HG03520 (cell line): ENCODE data around the gene SLC41A3.
"Not testable (repeated sequence)": the region's sequence is repeated elsewhere in the genome, so short reads cannot be mapped to it uniquely, and the experiment has no call there.

Experiments
- ATAC-seq: cut with Tn5 transposase; IDR thresholded peaks from one replicate; pipeline ENCODE4 v1.9.1; 2021; ENCODE audit warnings: mild to moderate bottlenecking, moderate library complexity; ENCODE audit not compliant: unreplicated experiment

The SLC41A3 gene

DNA sequence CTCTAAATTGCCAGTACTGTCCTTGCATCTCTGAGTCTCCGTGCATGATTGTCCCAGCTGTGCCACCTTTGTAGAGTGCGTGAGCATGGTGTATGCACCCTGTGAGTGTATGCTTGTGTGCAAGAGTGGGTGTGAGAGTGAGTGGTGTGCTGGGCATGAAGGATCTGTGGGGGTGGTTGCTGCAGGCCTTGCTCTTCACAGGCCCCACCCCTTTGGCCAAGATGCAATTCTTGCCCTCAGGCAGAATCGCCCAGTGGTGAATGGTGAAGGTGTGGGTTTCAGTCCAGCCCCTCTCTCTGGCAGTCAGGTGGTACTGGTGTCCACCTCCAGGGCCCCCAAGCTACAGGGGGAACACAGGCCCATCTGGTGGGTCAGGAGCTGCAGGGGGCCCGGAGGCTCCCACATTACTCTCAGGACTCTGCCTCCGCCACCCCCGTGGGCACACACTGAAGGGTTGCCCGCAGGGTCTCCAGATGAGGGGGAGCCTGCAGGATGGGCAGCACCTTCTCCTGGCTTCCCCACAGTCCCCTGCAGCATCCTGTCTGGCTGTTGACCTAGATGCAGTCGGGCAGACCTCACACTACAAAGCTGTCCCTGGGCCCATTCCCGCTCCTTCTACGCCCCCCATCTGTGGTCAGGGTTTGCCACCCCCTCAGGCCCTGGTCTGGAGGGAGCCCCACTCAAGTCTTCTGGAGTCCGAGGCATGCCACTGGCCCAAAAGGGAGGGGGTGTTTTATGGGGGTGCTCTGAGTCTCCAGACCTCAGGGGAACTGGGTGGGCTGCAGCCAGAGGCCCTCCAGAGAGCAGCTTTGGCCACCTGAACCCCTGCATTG lies 123.3 kb downstream of the SLC41A3 start:
- ATAC-seq, result no peak

DNA sequence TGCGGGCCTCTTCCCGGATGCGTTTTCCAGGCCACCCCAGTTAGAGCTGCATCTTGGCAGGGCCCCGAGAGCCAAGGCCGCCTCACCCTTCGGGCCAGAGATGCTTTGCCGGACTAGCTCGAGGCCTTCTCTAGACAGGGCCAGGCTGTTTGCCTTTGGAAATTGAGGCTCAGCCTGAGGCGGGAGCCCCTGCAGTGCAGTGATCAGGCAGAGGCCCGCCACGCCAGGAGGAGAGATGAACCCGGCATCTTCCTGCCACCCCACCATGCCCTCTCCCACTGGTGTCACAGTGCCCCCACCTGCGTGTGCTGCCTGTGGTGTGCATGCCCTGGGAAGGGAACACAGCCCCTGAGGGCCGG lies 123.9 kb downstream of the SLC41A3 start:
- ATAC-seq, result no peak

DNA sequence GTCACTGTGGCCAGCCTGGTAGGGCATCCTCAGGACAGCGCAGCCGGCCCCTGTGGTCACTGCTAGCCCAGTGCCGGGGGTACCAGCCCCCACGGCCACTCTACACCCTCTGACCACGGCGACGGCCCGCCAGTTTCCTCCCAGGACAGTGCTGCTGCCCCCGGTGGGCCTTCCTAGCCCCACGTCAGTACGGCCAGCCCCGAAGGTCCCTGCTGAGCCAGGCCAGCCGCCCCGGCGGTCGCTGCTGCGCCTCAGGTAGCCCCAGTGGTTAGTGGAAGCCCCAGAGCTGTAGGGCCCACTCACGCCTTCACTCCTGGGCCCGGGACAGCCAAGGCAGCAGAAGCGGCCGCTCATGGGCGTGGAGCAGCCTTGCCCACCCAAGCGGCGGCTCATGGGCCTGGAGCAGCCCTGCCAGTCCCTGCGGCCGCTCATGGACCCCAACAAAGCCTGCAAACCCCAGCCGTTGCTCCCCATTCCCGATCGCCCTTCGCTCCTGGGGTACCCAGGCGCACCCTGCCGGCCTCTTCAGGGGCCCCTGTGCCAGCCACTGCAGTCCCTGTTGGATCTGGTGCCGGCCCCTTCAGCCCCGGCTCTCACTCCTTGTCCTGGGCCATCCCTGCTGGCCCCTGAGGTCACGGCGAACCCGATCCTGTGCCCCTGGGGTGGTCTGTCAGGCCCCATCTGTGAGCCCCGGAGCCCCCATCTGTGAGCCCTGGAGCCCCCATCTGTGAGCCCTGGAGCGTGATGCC lies 124.4 kb downstream of the SLC41A3 start:
- no peak for ATAC-seq

DNA sequence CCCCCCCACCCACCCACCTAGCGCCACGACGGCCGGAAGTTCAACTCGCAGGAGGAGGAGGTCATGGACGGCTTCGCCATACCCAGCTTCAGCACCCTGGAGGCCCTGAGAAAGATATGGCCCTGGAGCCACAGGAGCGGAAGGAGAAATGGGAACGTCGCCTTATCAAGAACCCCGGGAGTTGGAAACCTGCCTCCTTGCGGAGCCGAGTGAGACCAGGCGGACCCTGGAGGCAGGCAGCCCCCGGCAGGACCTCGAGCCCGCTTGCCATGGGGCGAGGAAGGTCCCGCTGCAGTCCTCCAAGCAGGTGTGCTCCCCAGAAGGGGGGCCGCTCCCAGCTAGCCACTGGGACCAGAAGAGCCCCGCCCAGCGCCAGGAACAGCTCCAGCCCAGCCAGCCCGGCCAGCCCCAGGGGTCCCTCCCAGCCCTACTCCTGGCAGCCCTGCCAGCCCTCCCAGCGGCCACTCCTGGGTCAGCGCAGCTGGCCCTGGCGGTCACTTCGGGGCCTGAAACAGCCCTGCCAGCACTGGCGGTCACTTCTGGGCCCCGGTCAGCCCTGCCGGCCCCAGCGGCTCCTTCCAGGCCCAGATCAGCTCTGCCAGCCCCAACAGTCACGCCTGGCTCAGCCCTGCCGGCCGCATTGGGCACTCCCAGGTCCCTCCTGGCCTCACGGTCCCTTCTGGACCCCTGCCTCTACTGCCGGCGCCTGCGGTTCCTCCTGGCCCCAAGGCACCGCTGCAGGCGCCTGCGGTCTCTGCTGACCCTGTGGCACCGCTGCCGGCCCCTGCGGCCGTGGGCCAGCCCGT lies 125.2 kb downstream of the SLC41A3 start:
- ATAC-seq, result no peak

DNA sequence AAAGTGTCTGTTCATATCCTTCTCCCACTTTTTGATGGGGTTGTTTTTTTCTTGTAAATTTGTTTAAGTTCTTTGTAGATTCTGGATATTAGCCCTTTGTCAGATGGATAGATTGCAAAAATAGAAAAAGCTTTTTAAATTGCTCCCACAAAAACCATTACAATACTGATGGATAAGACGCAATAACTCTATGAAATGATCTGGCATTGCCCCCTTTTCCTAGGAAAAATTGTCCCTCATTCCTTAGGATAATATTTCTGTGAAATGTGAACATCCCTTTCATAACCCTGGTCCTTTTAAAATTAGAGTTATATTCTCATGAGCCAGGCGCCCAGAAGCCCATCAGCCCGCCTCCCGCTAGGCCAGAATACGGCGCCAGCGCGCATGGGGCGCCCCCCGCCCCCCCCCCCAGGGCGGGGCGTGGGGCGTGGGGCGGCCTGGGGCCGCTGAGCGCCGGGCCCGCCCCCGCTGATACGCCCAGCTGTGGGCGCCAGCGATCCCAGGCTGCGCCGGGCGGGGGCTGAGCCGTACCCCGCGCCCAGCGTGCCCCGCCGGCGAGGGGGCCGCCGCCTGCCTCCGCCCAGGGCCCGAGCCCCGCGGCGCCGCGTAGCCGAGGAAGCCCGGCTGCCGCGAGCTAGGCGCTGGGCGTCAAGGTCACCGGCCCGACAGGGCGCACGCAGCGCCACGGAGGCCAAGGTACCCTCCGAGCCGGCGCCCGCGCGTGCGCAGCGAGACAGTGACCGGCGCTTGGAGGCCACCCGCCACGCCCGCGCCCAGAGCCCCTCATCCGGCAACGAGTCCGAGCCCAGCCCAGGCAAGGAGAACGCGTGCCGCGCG lies 126.0 kb downstream of the SLC41A3 start:
- no peak for ATAC-seq

DNA sequence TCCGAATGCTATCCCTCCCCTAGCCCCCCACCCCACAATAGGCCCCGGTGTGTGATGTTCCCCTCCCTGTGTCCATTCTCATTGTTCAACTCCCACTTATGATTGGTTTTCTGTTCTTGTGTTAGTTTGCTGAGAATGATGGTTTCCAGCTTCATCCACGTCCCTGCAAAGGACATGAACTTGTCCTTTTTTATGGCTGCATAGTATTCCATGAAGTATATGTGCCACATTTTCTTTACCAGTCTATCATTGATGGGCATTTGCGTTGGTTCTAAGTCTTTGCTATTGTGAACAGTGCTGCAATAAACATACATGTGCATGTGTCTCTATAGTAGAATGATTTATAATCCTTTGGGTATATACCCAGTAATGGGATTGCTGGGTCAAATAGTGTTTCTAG lies 126.9 kb downstream of the SLC41A3 start:
- ATAC-seq, result not testable (repeated sequence)
